Measurements from ENCODE around the gene CEP72. TPM values are rescaled to one million over a fixed set of nuclear protein-coding genes. Genes with fewer than 3 reads are reported as not detected.

CEP72 gene
- total and polyA plus RNA-seq, 10 of the 15 experiments (the other 5 are each of a cell fraction or from before 2014, with no cell fraction given): 0.35 to 13.5 (median 8.3) TPM

DNA sequence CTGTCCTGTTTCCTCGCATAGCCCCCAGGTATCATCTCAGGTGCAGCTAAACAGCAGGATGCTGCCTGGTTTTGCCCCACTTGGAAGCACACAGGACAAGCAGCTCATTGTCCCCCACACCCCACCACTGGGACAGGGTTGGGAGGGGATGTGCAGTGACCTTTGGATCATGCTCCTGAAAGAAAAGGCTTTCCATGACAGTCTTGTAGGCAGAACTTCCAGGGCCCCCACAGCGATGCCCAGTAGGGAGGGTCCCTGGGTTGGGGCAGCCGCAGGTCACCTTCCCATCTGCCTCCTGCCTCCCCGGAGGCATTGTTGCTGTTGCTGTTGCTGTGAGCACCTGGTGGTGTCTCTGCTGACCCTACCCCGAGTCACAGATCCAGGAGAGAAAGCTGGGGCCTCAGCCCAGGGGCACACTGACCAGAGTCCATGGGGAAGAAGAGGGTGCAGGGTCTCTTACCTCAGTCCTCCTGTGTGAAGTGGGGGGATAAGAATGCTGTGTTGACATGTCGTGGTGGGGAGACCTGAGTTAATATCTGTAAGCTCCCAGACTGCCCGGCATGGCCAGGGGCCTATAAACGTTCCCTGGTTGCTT is 8.5 kb downstream of the CEP72 start:
- 87% methylated on average over 8 of the region's 8 CpGs for WGBS (ENCODE audit: insufficient coverage, insufficient replicate concordance, low lambda C conversion rate, missing lambda C conversion rate)
- BruUV-seq (replicated peaks): no TSS peak
- Histone ChIP-seq H3K4me1 (ENCODE audit: control insufficient read depth, insufficient read depth, low read length) (no peaks in the 10 kb centered on the region), H2AFZ (ENCODE audit: control insufficient read depth, low read depth, low read length) (no peak overlapping the region), H3K79me2 (ENCODE audit: control insufficient read depth, insufficient read depth, low read length) (peaks cover 3% of the 10 kb centered on the region), H3K27me3 (replicated peaks in 1 of 2; ENCODE audit: control insufficient read depth in 2 of 2, insufficient read depth in 2 of 2, low read length in 1 of 2) (no peaks in the 10 kb centered on the region), H3K9me3 (replicated peaks; ENCODE audit: control insufficient read depth, insufficient read depth, low read length) (no peaks in the 10 kb centered on the region), H3K4me3 (no peak overlapping the region), H4K20me1 (ENCODE audit: control insufficient read depth, insufficient read depth) (no peaks in the 10 kb centered on the region), H3K9ac (ENCODE audit: control insufficient read depth, insufficient read depth, low read length) (no peak overlapping the region), H3K36me3 (ENCODE audit: control insufficient read depth in 2 of 2, insufficient read depth in 2 of 2, low read length in 1 of 2) (peaks cover 6 to 24% of the 10 kb centered on the region in 2 experiments), H3K4me2 (ENCODE audit: control insufficient read depth, insufficient read depth) (no peak overlapping the region), H3K27ac (ENCODE audit: control insufficient read depth, insufficient read depth) (no peak overlapping the region)
- intact Hi-C loops (cut with micrococcal nuclease; ENCODE audit: unreplicated experiment): no loop called here
- CTCF ChIA-PET: no interaction called here
- SMC1A ChIA-PET (ENCODE audit: uncharacterized antibody, unreplicated experiment): no interaction called here
- in situ Hi-C loops (cut with MboI): no loop called here
- DNase-seq (ENCODE audit: low read depth, low spot score) (no peak), ATAC-seq (no peak), FAIRE-seq (no peak)
- RAD21 ChIA-PET (ENCODE audit: unreplicated experiment): no interaction called here
- TF ChIP-seq, protein P1, sequence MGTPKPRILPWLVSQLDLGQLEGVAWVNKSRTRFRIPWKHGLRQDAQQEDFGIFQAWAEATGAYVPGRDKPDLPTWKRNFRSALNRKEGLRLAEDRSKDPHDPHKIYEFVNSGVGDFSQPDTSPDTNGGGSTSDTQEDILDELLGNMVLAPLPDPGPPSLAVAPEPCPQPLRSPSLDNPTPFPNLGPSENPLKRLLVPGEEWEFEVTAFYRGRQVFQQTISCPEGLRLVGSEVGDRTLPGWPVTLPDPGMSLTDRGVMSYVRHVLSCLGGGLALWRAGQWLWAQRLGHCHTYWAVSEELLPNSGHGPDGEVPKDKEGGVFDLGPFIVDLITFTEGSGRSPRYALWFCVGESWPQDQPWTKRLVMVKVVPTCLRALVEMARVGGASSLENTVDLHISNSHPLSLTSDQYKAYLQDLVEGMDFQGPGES (IDR thresholded peaks at IDR 0.05): no peak
- TF ChIP-seq ZNF622 (IDR thresholded peaks at IDR 0.05) (no peak), IKZF2 (IDR thresholded peaks at IDR 0.05) (no peak), SMAD5 (IDR thresholded peaks at IDR 0.05; ENCODE audit: low read depth) (no peak), TCF3 (IDR thresholded peaks at IDR 0.05; ENCODE audit: borderline replicate concordance, insufficient read depth, low read depth, low read length) (no peak), ZNF207 (IDR thresholded peaks at IDR 0.05; ENCODE audit: borderline replicate concordance) (no peak), CBFB (IDR thresholded peaks at IDR 0.05; ENCODE audit: low read depth) (no peak), FOS (IDR thresholded peaks at IDR 0.05; ENCODE audit: borderline replicate concordance, extremely low read depth, insufficient read length) (no peak)
- TF ChIP-seq, protein P2, sequence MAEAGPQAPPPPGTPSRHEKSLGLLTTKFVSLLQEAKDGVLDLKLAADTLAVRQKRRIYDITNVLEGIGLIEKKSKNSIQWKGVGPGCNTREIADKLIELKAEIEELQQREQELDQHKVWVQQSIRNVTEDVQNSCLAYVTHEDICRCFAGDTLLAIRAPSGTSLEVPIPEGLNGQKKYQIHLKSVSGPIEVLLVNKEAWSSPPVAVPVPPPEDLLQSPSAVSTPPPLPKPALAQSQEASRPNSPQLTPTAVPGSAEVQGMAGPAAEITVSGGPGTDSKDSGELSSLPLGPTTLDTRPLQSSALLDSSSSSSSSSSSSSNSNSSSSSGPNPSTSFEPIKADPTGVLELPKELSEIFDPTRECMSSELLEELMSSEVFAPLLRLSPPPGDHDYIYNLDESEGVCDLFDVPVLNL (IDR thresholded peaks at IDR 0.05; ENCODE audit: low read depth, low read length): no peak
- TF ChIP-seq, protein P3, sequence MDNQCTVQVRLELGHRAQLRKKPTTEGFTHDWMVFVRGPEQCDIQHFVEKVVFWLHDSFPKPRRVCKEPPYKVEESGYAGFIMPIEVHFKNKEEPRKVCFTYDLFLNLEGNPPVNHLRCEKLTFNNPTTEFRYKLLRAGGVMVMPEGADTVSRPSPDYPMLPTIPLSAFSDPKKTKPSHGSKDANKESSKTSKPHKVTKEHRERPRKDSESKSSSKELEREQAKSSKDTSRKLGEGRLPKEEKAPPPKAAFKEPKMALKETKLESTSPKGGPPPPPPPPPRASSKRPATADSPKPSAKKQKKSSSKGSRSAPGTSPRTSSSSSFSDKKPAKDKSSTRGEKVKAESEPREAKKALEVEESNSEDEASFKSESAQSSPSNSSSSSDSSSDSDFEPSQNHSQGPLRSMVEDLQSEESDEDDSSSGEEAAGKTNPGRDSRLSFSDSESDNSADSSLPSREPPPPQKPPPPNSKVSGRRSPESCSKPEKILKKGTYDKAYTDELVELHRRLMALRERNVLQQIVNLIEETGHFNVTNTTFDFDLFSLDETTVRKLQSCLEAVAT (IDR thresholded peaks at IDR 0.05): no peak
- POLR2A ChIA-PET: no interaction called here

Measured in GM12878 (cell line).